Measurements from ENCODE around the gene RSPRY1. TPM values are rescaled to one million over a fixed set of nuclear protein-coding genes. Genes with fewer than 3 reads are reported as not detected.

The RSPRY1 gene
- total RNA-seq, 4 donors from 2014 or later: 27.9 to 77.7 (median 53.2) TPM

GRCh38 chr16:57239107-57239506 lies 53.0 kb downstream of the RSPRY1 start:
- H3K4me3 ChIP-seq: no peak overlapping the region
- no peaks in the 10 kb centered on the region for H3K9me3 ChIP-seq
- DNase-seq: no peak
- intact Hi-C loops (cut with DNase I; ENCODE audit: low total_unique reads): no loop called here
- no peak for TF ChIP-seq CTCF (IDR thresholded peaks at IDR 0.05)
- TF ChIP-seq POLR2A (IDR thresholded peaks at IDR 0.05): no peak
- no peaks in the 10 kb centered on the region for H3K4me1 ChIP-seq
- H3K36me3 ChIP-seq: no peaks in the 10 kb centered on the region
- H3K27me3 ChIP-seq: no peaks in the 10 kb centered on the region
- no peak overlapping the region for H3K27ac ChIP-seq

- no peak for TF ChIP-seq CTCF (IDR thresholded peaks at IDR 0.05)
- Histone ChIP-seq H3K27me3 (no peaks in the 10 kb centered on the region), H3K36me3 (no peaks in the 10 kb centered on the region), H3K9me3 (no peaks in the 10 kb centered on the region), H3K4me3 (no peak overlapping the region), H3K4me1 (no peaks in the 10 kb centered on the region), H3K27ac (no peak overlapping the region)
- intact Hi-C loops (cut with DNase I; ENCODE audit: low total_unique reads): no loop called here
- no peak for DNase-seq
These were observed 54.7 kb downstream of the RSPRY1 start for GRCh38 chr16:57240851-57241250.

DNA sequence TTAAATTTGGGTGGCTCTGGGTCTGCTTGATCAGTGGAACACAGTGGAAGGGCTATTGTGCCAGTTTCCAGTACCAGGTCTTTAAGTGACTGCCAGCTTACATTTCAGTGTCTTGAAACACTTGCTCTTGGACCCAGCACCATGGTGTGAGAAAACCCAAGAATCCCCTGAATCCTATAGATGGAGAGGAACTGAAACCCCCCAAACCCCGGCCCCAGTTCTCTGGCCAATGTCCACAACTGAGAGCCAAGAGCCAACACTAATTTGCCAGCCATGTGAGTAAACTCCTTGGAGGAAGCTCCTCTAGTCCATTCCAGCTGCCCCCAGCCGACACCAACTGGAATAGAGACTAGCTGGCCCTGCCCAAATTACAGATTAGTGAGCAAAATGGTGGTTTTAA lies 56.5 kb downstream of the RSPRY1 start:
- H3K9me3 ChIP-seq: no peaks in the 10 kb centered on the region
- TF ChIP-seq CTCF (IDR thresholded peaks at IDR 0.05) (no peak), POLR2A (IDR thresholded peaks at IDR 0.05) (no peak)
- H3K36me3 ChIP-seq: no peaks in the 10 kb centered on the region
- H3K27ac ChIP-seq: no peak overlapping the region
- DNase-seq: no peak
- H3K4me3 ChIP-seq: no peak overlapping the region
- no peaks in the 10 kb centered on the region for H3K4me1 ChIP-seq
- intact Hi-C loops (cut with DNase I; ENCODE audit: low total_unique reads): no loop called here
- H3K27me3 ChIP-seq: no peaks in the 10 kb centered on the region

DNA sequence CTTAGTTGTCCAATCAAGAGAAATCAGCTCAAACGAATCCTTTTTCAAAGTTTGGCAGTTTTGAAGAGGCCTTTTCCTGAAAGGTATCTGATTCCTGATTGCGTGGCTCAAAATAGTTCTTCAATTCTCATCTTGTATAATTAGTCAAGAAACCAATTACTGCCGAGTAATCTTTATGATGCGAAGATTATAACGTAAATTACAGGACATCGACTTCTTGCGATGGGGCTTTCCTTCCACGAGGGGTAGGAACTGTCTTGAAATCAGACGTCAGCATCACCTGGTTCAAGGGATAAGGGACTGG lies 58.3 kb downstream of the RSPRY1 start:
- Histone ChIP-seq H3K4me3 (peak overlapping the region; percentile 68 to 91), H3K9me3 (no peaks in the 10 kb centered on the region), H3K4me1 (no peaks in the 10 kb centered on the region), H3K27ac (peak overlapping the region; percentile 84 to 87), H3K36me3 (no peaks in the 10 kb centered on the region), H3K27me3 (no peaks in the 10 kb centered on the region)
- intact Hi-C loops (cut with DNase I; ENCODE audit: low total_unique reads): no loop called here
- no peak for DNase-seq
- TF ChIP-seq CTCF (IDR thresholded peaks at IDR 0.05) (no peak), POLR2A (IDR thresholded peaks at IDR 0.05) (no peak)

DNA sequence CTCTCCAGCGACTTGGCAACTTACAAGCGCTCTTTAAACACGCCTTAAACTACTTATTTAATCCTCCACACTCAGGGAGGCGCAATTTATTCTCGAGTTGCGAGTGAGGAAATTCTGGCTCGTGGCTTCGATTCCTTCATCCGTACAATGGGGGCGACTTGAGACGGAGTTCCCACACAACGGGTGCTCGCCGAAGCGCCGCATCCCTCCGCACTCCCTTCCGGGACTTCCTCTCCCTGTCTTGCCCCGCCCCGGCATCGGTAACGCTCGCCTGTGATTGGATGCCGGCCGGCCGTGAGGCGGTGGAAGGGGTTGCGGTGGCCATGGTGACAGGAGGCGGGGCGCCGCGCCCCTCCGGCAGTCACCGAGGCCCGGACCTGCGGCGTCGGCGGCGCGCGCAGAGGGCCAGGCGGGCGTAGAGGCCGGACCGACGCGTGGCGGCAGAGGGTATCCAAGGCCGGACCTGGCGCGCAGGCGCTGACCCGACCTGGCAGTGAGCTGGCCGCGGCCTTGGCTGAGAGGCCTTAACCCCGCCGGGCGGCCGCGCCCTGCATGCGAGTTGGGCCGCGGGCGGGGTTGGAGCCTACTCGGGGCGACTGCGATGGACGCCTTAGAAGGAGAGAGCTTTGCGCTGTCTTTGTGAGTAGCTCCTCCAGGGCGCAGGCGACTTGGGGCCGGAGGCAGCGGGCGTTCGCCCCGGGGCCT lies 58.8 kb downstream of the RSPRY1 start, which contains the start of gene ARL2BP:
Gene ARL2BP, plus strand, starts transcription at position 493 of the 705 bp plus-strand sequence. Its CDS starts 109 bp downstream, at position 602.
- no peaks in the 10 kb centered on the region for H3K4me1 ChIP-seq
- peak; percentile 79 to 86 for TF ChIP-seq POLR2A (IDR thresholded peaks at IDR 0.05)
- TF ChIP-seq CTCF (IDR thresholded peaks at IDR 0.05): peak in 3 of 4 experiments; percentile 5 to 19 (median 18)
- no peaks in the 10 kb centered on the region for H3K36me3 ChIP-seq
- no peaks in the 10 kb centered on the region for H3K27me3 ChIP-seq
- H3K9me3 ChIP-seq: no peaks in the 10 kb centered on the region
- peak; percentile 97 to 98 for DNase-seq
- peak within 1 kb of the TSS; percentile 68 to 91 for H3K4me3 ChIP-seq
- peak within 1 kb of the TSS; percentile 84 to 87 for H3K27ac ChIP-seq
- intact Hi-C loops (cut with DNase I; ENCODE audit: low total_unique reads): no loop called here

Data from uterus (tissue), 4 donors.